GM10248 (cell line): ENCODE results near the gene BSND.

ENCODE experiments used
- CTCF ChIA-PET: fragments of 300-600 bp; sonication (Branson Sonifier 250); formaldehyde crosslinking; extraction: SDS; loops from one replicate; lab custom pipeline; 2021; ENCODE audit warnings: antibody characterized with exemption; lab: Yijun Ruan, JAX
- POLR2A ChIA-PET: fragments of 350-650 bp; sonication (Branson Sonifier 250); formaldehyde crosslinking; extraction: SDS; loops from one replicate; lab custom pipeline; 2020; ENCODE audit warnings: antibody characterized with exemption; lab: Yijun Ruan, JAX
- DNase-seq: peaks from one replicate; pipeline ENCODE4 v3.0.0; 2012; ENCODE audit errors: extremely low spot score
- TF ChIP-seq, protein P1 (sequence below): IDR thresholded peaks from 2 replicates; pipeline ENCODE4 v1.5.1; 2012; ENCODE audit warnings: mild to moderate bottlenecking, low read depth; ENCODE audit errors: extremely low read depth, missing control alignments, control extremely low read depth

The BSND gene

DNA sequence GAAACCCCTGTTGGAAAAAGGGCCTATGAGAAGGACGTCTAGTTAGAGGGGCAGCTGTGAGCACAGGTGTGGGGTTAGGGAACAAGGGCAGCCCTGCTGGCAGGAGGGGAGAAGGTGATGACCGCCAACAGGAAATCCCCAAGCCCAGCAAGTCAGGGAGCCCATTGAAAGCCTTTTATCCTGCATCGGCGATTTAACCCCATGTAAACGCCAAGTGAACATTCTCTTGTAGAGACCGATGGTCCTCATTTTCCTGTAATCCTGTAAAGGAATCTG lies 1.1 kb upstream of the BSND start:
- POLR2A ChIA-PET: no interaction called here
- no peak for DNase-seq
- TF ChIP-seq, protein P1, sequence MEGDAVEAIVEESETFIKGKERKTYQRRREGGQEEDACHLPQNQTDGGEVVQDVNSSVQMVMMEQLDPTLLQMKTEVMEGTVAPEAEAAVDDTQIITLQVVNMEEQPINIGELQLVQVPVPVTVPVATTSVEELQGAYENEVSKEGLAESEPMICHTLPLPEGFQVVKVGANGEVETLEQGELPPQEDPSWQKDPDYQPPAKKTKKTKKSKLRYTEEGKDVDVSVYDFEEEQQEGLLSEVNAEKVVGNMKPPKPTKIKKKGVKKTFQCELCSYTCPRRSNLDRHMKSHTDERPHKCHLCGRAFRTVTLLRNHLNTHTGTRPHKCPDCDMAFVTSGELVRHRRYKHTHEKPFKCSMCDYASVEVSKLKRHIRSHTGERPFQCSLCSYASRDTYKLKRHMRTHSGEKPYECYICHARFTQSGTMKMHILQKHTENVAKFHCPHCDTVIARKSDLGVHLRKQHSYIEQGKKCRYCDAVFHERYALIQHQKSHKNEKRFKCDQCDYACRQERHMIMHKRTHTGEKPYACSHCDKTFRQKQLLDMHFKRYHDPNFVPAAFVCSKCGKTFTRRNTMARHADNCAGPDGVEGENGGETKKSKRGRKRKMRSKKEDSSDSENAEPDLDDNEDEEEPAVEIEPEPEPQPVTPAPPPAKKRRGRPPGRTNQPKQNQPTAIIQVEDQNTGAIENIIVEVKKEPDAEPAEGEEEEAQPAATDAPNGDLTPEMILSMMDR: no peak
- CTCF ChIA-PET: interaction anchor here (0.7 to 24.6 kb wide), 5 partner anchors 11 to 52 kb away, joined by 3 to 609 read pairs (median 4); no protein-coding TSS in a partner anchor

DNA sequence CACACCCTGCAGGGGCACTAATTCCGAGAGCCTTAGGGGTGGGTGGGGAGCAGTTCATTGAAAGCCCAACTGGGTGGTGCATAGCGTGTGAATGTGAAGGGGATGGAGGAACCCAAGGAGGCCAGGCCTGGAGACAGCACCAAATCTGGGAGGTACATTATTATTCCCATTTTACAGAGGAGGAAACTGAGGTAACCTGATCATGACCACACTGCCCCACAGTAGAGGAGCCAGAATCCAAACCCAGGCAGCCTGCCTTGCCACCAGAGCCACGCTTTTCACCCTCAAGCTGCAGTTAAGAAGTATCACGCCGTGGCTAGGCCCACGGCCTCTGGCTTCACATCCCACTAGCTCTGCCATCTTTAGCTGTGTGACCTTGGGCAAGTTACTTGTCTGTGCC lies 633 bp upstream of the BSND start:
- ChIA-PET CTCF (interaction anchor here (0.7 to 24.6 kb wide), 7 partner anchors 10 to 52 kb away, joined by 3 to 609 read pairs (median 4); no protein-coding TSS in a partner anchor), POLR2A (no interaction called here)
- DNase-seq: no peak
- TF ChIP-seq, protein P1: no peak

GRCh38 chr1:55000110-55001085 lies 1.7 kb downstream of the BSND start:
- ChIA-PET POLR2A (interaction anchor here (0.7 kb wide), 1 partner anchor 57 kb away, joined by 6 read pairs; no protein-coding TSS in a partner anchor), CTCF (interaction anchor here (1.1 to 24.6 kb wide), 2 partner anchors 22 to 54 kb away, joined by 3 to 609 read pairs; no protein-coding TSS in a partner anchor)
- TF ChIP-seq, protein P1: no peak
- DNase-seq: no peak

GRCh38 chr1:55001311-55001710 lies 2.6 kb downstream of the BSND start:
- TF ChIP-seq, protein P1: no peak
- no peak for DNase-seq
- ChIA-PET CTCF (interaction anchor here (1.2 to 24.6 kb wide), 3 partner anchors 13 to 55 kb away, joined by 3 to 609 read pairs (median 6); no protein-coding TSS in a partner anchor), POLR2A (no interaction called here)

GRCh38 chr1:55002686-55003085 lies 4.0 kb downstream of the BSND start:
- ChIA-PET CTCF (interaction anchor here (1.6 to 24.6 kb wide), 2 partner anchors 20 to 57 kb away, joined by 4 to 609 read pairs; no protein-coding TSS in a partner anchor), POLR2A (no interaction called here)
- TF ChIP-seq, protein P1: no peak
- DNase-seq: no peak

DNA sequence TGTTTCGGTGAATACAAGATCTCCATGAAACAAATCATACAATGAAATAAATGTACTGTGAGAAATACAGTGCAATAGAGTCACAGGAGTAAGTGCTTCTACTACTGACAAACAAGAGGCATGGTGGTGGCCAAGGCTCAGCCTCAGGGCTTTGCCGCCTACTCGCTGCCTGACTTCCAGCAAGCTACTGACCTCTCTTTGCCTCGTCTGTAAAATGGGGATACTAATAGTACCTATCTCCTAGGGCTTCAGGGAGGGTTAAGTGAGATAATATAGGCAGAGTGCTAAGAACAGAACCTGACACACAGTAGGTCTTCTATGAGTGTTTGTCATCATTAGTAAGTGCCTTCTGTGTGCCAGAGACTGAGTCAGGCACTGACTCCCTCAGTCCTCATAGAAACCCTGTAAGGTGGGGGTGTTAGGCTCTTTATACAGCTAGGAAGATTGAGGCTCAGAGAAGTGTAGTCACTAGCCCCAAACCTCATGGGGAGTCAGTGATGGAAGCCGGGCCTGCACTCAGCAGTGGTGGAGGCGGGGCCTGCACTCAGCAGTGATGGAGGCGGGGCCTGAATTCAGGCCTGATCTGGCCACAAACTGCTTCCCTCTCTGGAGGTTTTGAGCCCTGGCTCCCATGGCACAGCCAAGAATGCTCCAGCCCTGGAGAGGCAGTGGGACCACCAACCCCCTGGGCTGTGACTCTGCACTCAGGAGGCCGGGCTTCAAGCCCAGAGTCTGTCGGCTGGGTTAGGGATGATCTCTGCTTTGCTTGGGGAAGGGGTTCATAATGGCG lies 6.8 kb downstream of the BSND start:
- ChIA-PET CTCF (interaction anchor here (1.2 to 24.6 kb wide), 5 partner anchors 9 to 60 kb away, joined by 3 to 609 read pairs (median 12); no protein-coding TSS in a partner anchor), POLR2A (no interaction called here)
- no peak for DNase-seq
- TF ChIP-seq, protein P1: no peak
